OCI-LY1 (cell line): ENCODE data around the gene RNH1.

Experiments
- H2AFZ ChIP-seq: fragments of 200-600 bp; sonication (generic), shearing (Covaris generic); 2 replicates; pipeline ENCODE4 v1.6.0; 2014; ENCODE audit warnings: antibody characterized with exemption, mild to moderate bottlenecking, low read length
- H3F3A ChIP-seq: fragments of 200-600 bp; sonication (generic), shearing (Covaris generic); 2 replicates; pipeline ENCODE4 v1.6.0; 2014; ENCODE audit warnings: mild to moderate bottlenecking, antibody characterized with exemption, low read length, moderate library complexity; ENCODE audit not compliant: insufficient read depth
- H3K27ac ChIP-seq: fragments of 200-600 bp; sonication (generic); 2 replicates; pipeline ENCODE4 v1.5.1; 2014; ENCODE audit warnings: low read length, mixed run types, mild to moderate bottlenecking, low read depth; ENCODE audit not compliant: poor library complexity, severe bottlenecking
- H3K27me3 ChIP-seq: fragments of 200-600 bp; sonication (generic); 2 replicates; pipeline ENCODE4 v1.6.0; 2014; ENCODE audit warnings: antibody characterized with exemption, mild to moderate bottlenecking, low read length, moderate library complexity; ENCODE audit not compliant: insufficient read depth
- H3K36me3 ChIP-seq: fragments of 200-600 bp; sonication (generic); 2 replicates; pipeline ENCODE4 v1.6.1; 2014; ENCODE audit warnings: mild to moderate bottlenecking, antibody characterized with exemption, low read length, moderate library complexity, mixed read lengths; ENCODE audit not compliant: insufficient read depth
- H3K4me1 ChIP-seq: fragments of 200-600 bp; sonication (generic); 2 replicates; pipeline ENCODE4 v1.5.1; 2014; ENCODE audit warnings: mild to moderate bottlenecking, low read length, moderate library complexity; ENCODE audit not compliant: insufficient read depth, severe bottlenecking
- H3K4me2 ChIP-seq: fragments of 200-600 bp; sonication (generic), shearing (Covaris generic); 2 replicates; pipeline ENCODE4 v1.6.1; 2014; ENCODE audit warnings: low read length
- H3K4me3 ChIP-seq: fragments of 200-600 bp; sonication (generic); 2 replicates; pipeline ENCODE4 v1.5.1; 2014; ENCODE audit warnings: low read length, low read depth, mild to moderate bottlenecking, mixed read lengths; ENCODE audit not compliant: poor library complexity, severe bottlenecking
- H3K79me2 ChIP-seq: fragments of 200-600 bp; shearing (Covaris generic); 2 replicates; pipeline ENCODE4 v1.6.1; 2016; ENCODE audit warnings: mixed run types, low read length, mixed read lengths; ENCODE audit not compliant: insufficient read depth
- H3K9ac ChIP-seq: fragments of 200-600 bp; sonication (generic), shearing (Covaris generic); 2 replicates; pipeline ENCODE4 v1.6.1; 2014; ENCODE audit warnings: mild to moderate bottlenecking, low read length, mixed read lengths
- H3K9me2 ChIP-seq: fragments of 200-600 bp; sonication (generic), shearing (Covaris generic); 2 replicates; pipeline ENCODE4 v1.6.1; 2014; ENCODE audit warnings: low read depth, mild to moderate bottlenecking, low read length, mixed read lengths
- H3K9me3 ChIP-seq: fragments of 200-600 bp; shearing (Covaris generic); 2 replicates; pipeline ENCODE4 v1.6.1; 2014; ENCODE audit warnings: low read length, mixed read lengths
- H4K20me1 ChIP-seq: fragments of 200-600 bp; sonication (generic), shearing (Covaris generic); 2 replicates; pipeline ENCODE4 v1.6.0; 2016; ENCODE audit warnings: mild to moderate bottlenecking, low read length; ENCODE audit not compliant: insufficient read depth
- EZH2 ChIP-seq: fragments of 200-600 bp; sonication (generic), shearing (Covaris generic); IDR thresholded peaks from 2 replicates; pipeline ENCODE4 v1.8.0; 2017; ENCODE audit warnings: borderline replicate concordance, mixed run types, mild to moderate bottlenecking, antibody characterized with exemption, low read length, moderate library complexity, mixed read lengths
- TF ChIP-seq, protein P1 (sequence below): fragments of 200-600 bp; sonication (generic), shearing (Covaris generic); IDR thresholded peaks from 2 replicates; pipeline ENCODE4 v1.5.1; 2017; ENCODE audit warnings: mild to moderate bottlenecking, antibody characterized with exemption, low read length, moderate library complexity, mixed read lengths

Gene RNH1

GRCh38 chr11:462107-462890, 44.7 kb downstream of the RNH1 start:
- Histone ChIP-seq H3K79me2 (no peaks in the 10 kb centered on the region), H4K20me1 (no peaks in the 10 kb centered on the region), H3K9ac (no peak overlapping the region), H3K4me1 (peaks cover 1% of the 10 kb centered on the region), H3K9me2 (no peaks in the 10 kb centered on the region), H3K36me3 (no peaks in the 10 kb centered on the region; the same call in 1 of the 2 replicates), H3K4me3 (no peak overlapping the region), H2AFZ (no peak overlapping the region), H3K9me3 (no peaks in the 10 kb centered on the region), H3K4me2 (no peak overlapping the region), H3K27ac (no peak overlapping the region), H3K27me3 (no peaks in the 10 kb centered on the region), H3F3A (no peaks in the 10 kb centered on the region)
- TF ChIP-seq, protein P1, sequence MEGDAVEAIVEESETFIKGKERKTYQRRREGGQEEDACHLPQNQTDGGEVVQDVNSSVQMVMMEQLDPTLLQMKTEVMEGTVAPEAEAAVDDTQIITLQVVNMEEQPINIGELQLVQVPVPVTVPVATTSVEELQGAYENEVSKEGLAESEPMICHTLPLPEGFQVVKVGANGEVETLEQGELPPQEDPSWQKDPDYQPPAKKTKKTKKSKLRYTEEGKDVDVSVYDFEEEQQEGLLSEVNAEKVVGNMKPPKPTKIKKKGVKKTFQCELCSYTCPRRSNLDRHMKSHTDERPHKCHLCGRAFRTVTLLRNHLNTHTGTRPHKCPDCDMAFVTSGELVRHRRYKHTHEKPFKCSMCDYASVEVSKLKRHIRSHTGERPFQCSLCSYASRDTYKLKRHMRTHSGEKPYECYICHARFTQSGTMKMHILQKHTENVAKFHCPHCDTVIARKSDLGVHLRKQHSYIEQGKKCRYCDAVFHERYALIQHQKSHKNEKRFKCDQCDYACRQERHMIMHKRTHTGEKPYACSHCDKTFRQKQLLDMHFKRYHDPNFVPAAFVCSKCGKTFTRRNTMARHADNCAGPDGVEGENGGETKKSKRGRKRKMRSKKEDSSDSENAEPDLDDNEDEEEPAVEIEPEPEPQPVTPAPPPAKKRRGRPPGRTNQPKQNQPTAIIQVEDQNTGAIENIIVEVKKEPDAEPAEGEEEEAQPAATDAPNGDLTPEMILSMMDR: no peak
- TF ChIP-seq EZH2: no peak

- Histone ChIP-seq H3K27ac (no peak overlapping the region), H3K79me2 (no peaks in the 10 kb centered on the region), H3K9ac (no peak overlapping the region), H3K27me3 (no peaks in the 10 kb centered on the region), H3K9me2 (no peaks in the 10 kb centered on the region), H3K4me1 (peaks cover 8% of the 10 kb centered on the region), H3K4me3 (no peak overlapping the region), H3F3A (no peaks in the 10 kb centered on the region), H2AFZ (no peak overlapping the region), H3K36me3 (no peaks in the 10 kb centered on the region; the same call in 1 of the 2 replicates), H3K9me3 (no peaks in the 10 kb centered on the region), H4K20me1 (no peaks in the 10 kb centered on the region), H3K4me2 (no peak overlapping the region)
- TF ChIP-seq, protein P1: no peak
- no peak for TF ChIP-seq EZH2
Observed at GRCh38 chr11:461626-462025, 45.4 kb downstream of the RNH1 start.

- Histone ChIP-seq H4K20me1 (no peaks in the 10 kb centered on the region), H3K4me2 (no peak overlapping the region)
Observed at GRCh38 chr11:460331-461199, 46.5 kb downstream of the RNH1 start.

More at GRCh38 chr11:460331-461199, 46.5 kb downstream of the RNH1 start:
- Histone ChIP-seq H3F3A (no peaks in the 10 kb centered on the region), H3K9me3 (no peaks in the 10 kb centered on the region), H3K27me3 (no peaks in the 10 kb centered on the region), H3K4me3 (no peak overlapping the region), H3K4me1 (peaks cover 11% of the 10 kb centered on the region), H3K27ac (no peak overlapping the region), H3K36me3 (no peaks in the 10 kb centered on the region; the same call in 1 of the 2 replicates), H3K9me2 (no peaks in the 10 kb centered on the region), H2AFZ (no peak overlapping the region), H3K79me2 (no peaks in the 10 kb centered on the region), H3K9ac (no peak overlapping the region)
- TF ChIP-seq, protein P1: no peak
- TF ChIP-seq EZH2: no peak
